ENCODE data around the gene HPS4.
"Not testable (repeated sequence)": the region's sequence is repeated elsewhere in the genome, so short reads cannot be mapped to it uniquely, and the experiment has no call there.

HPS4 gene

GRCh38 chr22:26426924-26427323, 56.7 kb downstream of the HPS4 start:
- Histone ChIP-seq H3K4me1 (ENCODE audit: control insufficient read depth in 2 of 2, insufficient read depth in 2 of 2, low read length in 2 of 2) (peaks cover 6 to 14% of the 10 kb centered on the region in 2 donors), H3K27me3 (ENCODE audit: control insufficient read depth in 2 of 2, insufficient read depth in 2 of 2, low read length in 2 of 2) (no peaks in the 10 kb centered on the region), H3K36me3 (ENCODE audit: control insufficient read depth in 2 of 2, insufficient read depth in 2 of 2, low read length in 2 of 2) (no peaks in the 10 kb centered on the region), H3K9me3 (ENCODE audit: control insufficient read depth in 2 of 2, low read length in 2 of 2) (peaks cover 4 to 6% of the 10 kb centered on the region in 2 donors), H3K27ac (ENCODE audit: low read depth in 2 of 2, low read length in 2 of 2) (no peak overlapping the region), H3K4me3 (ENCODE audit: low read length in 2 of 2) (no peak overlapping the region), H3K9ac (ENCODE audit: low read depth in 1 of 2, low read length in 2 of 2) (no peak overlapping the region)

GRCh38 chr22:26418620-26419019, 65.0 kb downstream of the HPS4 start:
- peaks cover 2 to 13% of the 10 kb centered on the region in 2 donors for H3K27me3 ChIP-seq (ENCODE audit: control insufficient read depth in 2 of 2, insufficient read depth in 2 of 2, low read length in 2 of 2)
- H3K9ac ChIP-seq (ENCODE audit: low read depth in 1 of 2, low read length in 2 of 2) = no peak overlapping the region
- H3K4me1 ChIP-seq (ENCODE audit: control insufficient read depth in 2 of 2, insufficient read depth in 2 of 2, low read length in 2 of 2) = no peaks in the 10 kb centered on the region
- no peak overlapping the region for H3K4me3 ChIP-seq (ENCODE audit: low read length in 2 of 2)
- no peaks in the 10 kb centered on the region for H3K36me3 ChIP-seq (ENCODE audit: control insufficient read depth in 2 of 2, insufficient read depth in 2 of 2, low read length in 2 of 2)
- H3K27ac ChIP-seq (ENCODE audit: low read depth in 2 of 2, low read length in 2 of 2) = no peak overlapping the region
- peaks cover 3 to 6% of the 10 kb centered on the region in 2 donors for H3K9me3 ChIP-seq (ENCODE audit: control insufficient read depth in 2 of 2, low read length in 2 of 2)

- Histone ChIP-seq H3K4me3 (ENCODE audit: low read length in 2 of 2) (no peak overlapping the region), H3K4me1 (ENCODE audit: control insufficient read depth in 2 of 2, insufficient read depth in 2 of 2, low read length in 2 of 2) (no peaks in the 10 kb centered on the region), H3K9ac (ENCODE audit: low read depth in 1 of 2, low read length in 2 of 2) (no peak overlapping the region), H3K27me3 (ENCODE audit: control insufficient read depth in 2 of 2, insufficient read depth in 2 of 2, low read length in 2 of 2) (peaks cover 2 to 13% of the 10 kb centered on the region in 2 donors), H3K27ac (ENCODE audit: low read depth in 2 of 2, low read length in 2 of 2) (no peak overlapping the region), H3K36me3 (ENCODE audit: control insufficient read depth in 2 of 2, insufficient read depth in 2 of 2, low read length in 2 of 2) (no peaks in the 10 kb centered on the region), H3K9me3 (ENCODE audit: control insufficient read depth in 2 of 2, low read length in 2 of 2) (no peaks in the 10 kb centered on the region)
Measured at GRCh38 chr22:26417406-26417805, 66.2 kb downstream of the HPS4 start.

GRCh38 chr22:26416670-26417276, 66.8 kb downstream of the HPS4 start:
- no peaks in the 10 kb centered on the region for H3K36me3 ChIP-seq (ENCODE audit: control insufficient read depth in 2 of 2, insufficient read depth in 2 of 2, low read length in 2 of 2)
- no peak overlapping the region for H3K27ac ChIP-seq (ENCODE audit: low read depth in 2 of 2, low read length in 2 of 2)
- no peak overlapping the region for H3K4me3 ChIP-seq (ENCODE audit: low read length in 2 of 2)
- H3K9me3 ChIP-seq (ENCODE audit: control insufficient read depth in 2 of 2, low read length in 2 of 2) = no peaks in the 10 kb centered on the region
- H3K4me1 ChIP-seq (ENCODE audit: control insufficient read depth in 2 of 2, insufficient read depth in 2 of 2, low read length in 2 of 2) = no peaks in the 10 kb centered on the region
- peaks cover 2 to 13% of the 10 kb centered on the region in 2 donors for H3K27me3 ChIP-seq (ENCODE audit: control insufficient read depth in 2 of 2, insufficient read depth in 2 of 2, low read length in 2 of 2)
- H3K9ac ChIP-seq (ENCODE audit: low read depth in 1 of 2, low read length in 2 of 2) = no peak overlapping the region

- no peak overlapping the region for H3K27ac ChIP-seq (ENCODE audit: low read depth in 2 of 2, low read length in 2 of 2)
- no peak overlapping the region for H3K9ac ChIP-seq (ENCODE audit: low read depth in 1 of 2, low read length in 2 of 2)
- H3K9me3 ChIP-seq (ENCODE audit: control insufficient read depth in 2 of 2, low read length in 2 of 2) = no peaks in the 10 kb centered on the region
- H3K36me3 ChIP-seq (ENCODE audit: control insufficient read depth in 2 of 2, insufficient read depth in 2 of 2, low read length in 2 of 2) = no peaks in the 10 kb centered on the region
- peaks cover 3 to 14% of the 10 kb centered on the region in 2 donors for H3K27me3 ChIP-seq (ENCODE audit: control insufficient read depth in 2 of 2, insufficient read depth in 2 of 2, low read length in 2 of 2)
- H3K4me1 ChIP-seq (ENCODE audit: control insufficient read depth in 2 of 2, insufficient read depth in 2 of 2, low read length in 2 of 2) = no peaks in the 10 kb centered on the region
- no peak overlapping the region for H3K4me3 ChIP-seq (ENCODE audit: low read length in 2 of 2)
Measured at GRCh38 chr22:26416256-26416655, 67.3 kb downstream of the HPS4 start.

- Histone ChIP-seq H3K9me3 (ENCODE audit: control insufficient read depth in 2 of 2, low read length in 2 of 2) (no peaks in the 10 kb centered on the region), H3K4me3 (ENCODE audit: low read length in 2 of 2) (no peak overlapping the region), H3K9ac (ENCODE audit: low read depth in 1 of 2, low read length in 2 of 2) (no peak overlapping the region), H3K36me3 (ENCODE audit: control insufficient read depth in 2 of 2, insufficient read depth in 2 of 2, low read length in 2 of 2) (no peaks in the 10 kb centered on the region), H3K27ac (ENCODE audit: low read depth in 2 of 2, low read length in 2 of 2) (no peak overlapping the region), H3K27me3 (ENCODE audit: control insufficient read depth in 2 of 2, insufficient read depth in 2 of 2, low read length in 2 of 2) (peaks cover 6 to 15% of the 10 kb centered on the region in 2 donors), H3K4me1 (ENCODE audit: control insufficient read depth in 2 of 2, insufficient read depth in 2 of 2, low read length in 2 of 2) (no peaks in the 10 kb centered on the region)
Measured at GRCh38 chr22:26414347-26414746, 69.2 kb downstream of the HPS4 start.

GRCh38 chr22:26410386-26410785, 73.2 kb downstream of the HPS4 start:
- Histone ChIP-seq H3K4me3 (ENCODE audit: low read length in 2 of 2) (no peak overlapping the region), H3K27ac (ENCODE audit: low read depth in 2 of 2, low read length in 2 of 2) (no peak overlapping the region), H3K27me3 (ENCODE audit: control insufficient read depth in 2 of 2, insufficient read depth in 2 of 2, low read length in 2 of 2) (peaks cover 4 to 7% of the 10 kb centered on the region in 2 donors), H3K36me3 (ENCODE audit: control insufficient read depth in 2 of 2, insufficient read depth in 2 of 2, low read length in 2 of 2) (no peaks in the 10 kb centered on the region), H3K4me1 (ENCODE audit: control insufficient read depth in 2 of 2, insufficient read depth in 2 of 2, low read length in 2 of 2) (no peaks in the 10 kb centered on the region), H3K9ac (ENCODE audit: low read depth in 1 of 2, low read length in 2 of 2) (no peak overlapping the region), H3K9me3 (ENCODE audit: control insufficient read depth in 2 of 2, low read length in 2 of 2) (no peaks in the 10 kb centered on the region)

GRCh38 chr22:26409719-26410335, 73.8 kb downstream of the HPS4 start:
- Histone ChIP-seq H3K27me3 (ENCODE audit: control insufficient read depth in 2 of 2, insufficient read depth in 2 of 2, low read length in 2 of 2) (peaks cover 2 to 7% of the 10 kb centered on the region in 2 donors), H3K4me3 (ENCODE audit: low read length in 2 of 2) (no peak overlapping the region), H3K9ac (ENCODE audit: low read depth in 1 of 2, low read length in 2 of 2) (no peak overlapping the region), H3K9me3 (ENCODE audit: control insufficient read depth in 2 of 2, low read length in 2 of 2) (no peaks in the 10 kb centered on the region), H3K4me1 (ENCODE audit: control insufficient read depth in 2 of 2, insufficient read depth in 2 of 2, low read length in 2 of 2) (no peaks in the 10 kb centered on the region), H3K27ac (ENCODE audit: low read depth in 2 of 2, low read length in 2 of 2) (no peak overlapping the region), H3K36me3 (ENCODE audit: control insufficient read depth in 2 of 2, insufficient read depth in 2 of 2, low read length in 2 of 2) (no peaks in the 10 kb centered on the region)

- H3K4me3 ChIP-seq (ENCODE audit: low read length in 2 of 2); H3K4me1 ChIP-seq (ENCODE audit: control insufficient read depth in 2 of 2, insufficient read depth in 2 of 2, low read length in 2 of 2); H3K27me3 ChIP-seq (ENCODE audit: control insufficient read depth in 2 of 2, insufficient read depth in 2 of 2, low read length in 2 of 2); H3K27ac ChIP-seq (ENCODE audit: low read depth in 2 of 2, low read length in 2 of 2); H3K36me3 ChIP-seq (ENCODE audit: control insufficient read depth in 2 of 2, insufficient read depth in 2 of 2, low read length in 2 of 2); H3K9me3 ChIP-seq (ENCODE audit: control insufficient read depth in 2 of 2, low read length in 2 of 2); H3K9ac ChIP-seq (ENCODE audit: low read depth in 1 of 2, low read length in 2 of 2): not testable (repeated sequence)
Measured at GRCh38 chr22:26408562-26409220, 74.9 kb downstream of the HPS4 start.

GRCh38 chr22:26406118-26406517, 77.5 kb downstream of the HPS4 start:
- Histone ChIP-seq H3K4me3 (ENCODE audit: low read length in 2 of 2) (no peak overlapping the region), H3K36me3 (ENCODE audit: control insufficient read depth in 2 of 2, insufficient read depth in 2 of 2, low read length in 2 of 2) (no peaks in the 10 kb centered on the region), H3K4me1 (ENCODE audit: control insufficient read depth in 2 of 2, insufficient read depth in 2 of 2, low read length in 2 of 2) (no peaks in the 10 kb centered on the region), H3K9me3 (ENCODE audit: control insufficient read depth in 2 of 2, low read length in 2 of 2) (no peaks in the 10 kb centered on the region), H3K27me3 (ENCODE audit: control insufficient read depth in 2 of 2, insufficient read depth in 2 of 2, low read length in 2 of 2) (peaks cover under 1 to 5% of the 10 kb centered on the region in 2 donors), H3K9ac (ENCODE audit: low read depth in 1 of 2, low read length in 2 of 2) (no peak overlapping the region), H3K27ac (ENCODE audit: low read depth in 2 of 2, low read length in 2 of 2) (no peak overlapping the region)

All from mucosa of rectum (tissue), 2 donors.